Activated naive CD8-positive, alpha-beta T cell treated with anti-CD3 and anti-CD28 coated beads, Interleukin-2, amount 50 U/mL, for 24 hours (primary cell): ENCODE measurements around the gene PDGFB.

Experiments
- ATAC-seq: fragments of 150-1000 bp; cut with Tn5 transposase; one replicate; pipeline ENCODE4 v1.10.0; 2021
- DNase-seq: peaks from one replicate; pipeline ENCODE4 v3.0.0; 2021
- H3K27ac Mint-ChIP-seq: one replicate; pipeline ENCODE4 v1.8.0; 2021; ENCODE audit warnings: mild to moderate bottlenecking, mixed read lengths
- H3K27me3 Mint-ChIP-seq: one replicate; pipeline ENCODE4 v1.8.0; 2021; ENCODE audit warnings: mixed read lengths
- H3K36me3 Mint-ChIP-seq: one replicate; pipeline ENCODE4 v1.8.0; 2021; ENCODE audit warnings: low read depth, mixed read lengths
- H3K4me1 Mint-ChIP-seq: one replicate; pipeline ENCODE4 v1.8.0; 2021; ENCODE audit warnings: mixed read lengths
- H3K4me3 Mint-ChIP-seq: one replicate; pipeline ENCODE4 v1.8.0; 2021; ENCODE audit warnings: mild to moderate bottlenecking, moderate library complexity, mixed read lengths
- H3K9me3 Mint-ChIP-seq: one replicate; pipeline ENCODE4 v1.8.0; 2021; ENCODE audit warnings: mixed read lengths

The PDGFB gene

GRCh38 chr22:39282645-39283321 is 38.0 kb upstream of the PDGFB start:
- peaks cover 11% of the 10 kb centered on the region for H3K27me3 Mint-ChIP-seq
- H3K9me3 Mint-ChIP-seq, result no peaks in the 10 kb centered on the region
- H3K36me3 Mint-ChIP-seq, result peaks cover 2% of the 10 kb centered on the region
- peaks cover 3% of the 10 kb centered on the region for H3K4me1 Mint-ChIP-seq
- peak overlapping the region; percentile 27 for H3K27ac Mint-ChIP-seq
- DNase-seq (no peak), ATAC-seq (no peak)
- no peak overlapping the region for H3K4me3 Mint-ChIP-seq

GRCh38 chr22:39281126-39281525 is 36.3 kb upstream of the PDGFB start:
- H3K4me3 Mint-ChIP-seq, result no peak overlapping the region
- H3K4me1 Mint-ChIP-seq, result no peaks in the 10 kb centered on the region
- ATAC-seq, result no peak
- no peak for DNase-seq
- peaks cover 3% of the 10 kb centered on the region for H3K9me3 Mint-ChIP-seq
- H3K36me3 Mint-ChIP-seq, result peaks cover 2% of the 10 kb centered on the region
- H3K27ac Mint-ChIP-seq, result no peak overlapping the region
- peaks cover 18% of the 10 kb centered on the region for H3K27me3 Mint-ChIP-seq

GRCh38 chr22:39280250-39280649 is 35.5 kb upstream of the PDGFB start:
- H3K4me1 Mint-ChIP-seq, result no peaks in the 10 kb centered on the region
- H3K36me3 Mint-ChIP-seq, result no peaks in the 10 kb centered on the region
- no peak for ATAC-seq
- no peak overlapping the region for H3K4me3 Mint-ChIP-seq
- peaks cover 3% of the 10 kb centered on the region for H3K9me3 Mint-ChIP-seq
- no peak overlapping the region for H3K27ac Mint-ChIP-seq
- H3K27me3 Mint-ChIP-seq, result peaks cover 16% of the 10 kb centered on the region
- DNase-seq, result no peak

GRCh38 chr22:39279170-39279850 is 34.5 kb upstream of the PDGFB start:
- H3K27me3 Mint-ChIP-seq, result peaks cover 16% of the 10 kb centered on the region
- H3K4me1 Mint-ChIP-seq, result no peaks in the 10 kb centered on the region
- DNase-seq (no peak), ATAC-seq (no peak)
- H3K27ac Mint-ChIP-seq, result no peak overlapping the region
- no peak overlapping the region for H3K4me3 Mint-ChIP-seq
- H3K36me3 Mint-ChIP-seq, result no peaks in the 10 kb centered on the region
- peaks cover 3% of the 10 kb centered on the region for H3K9me3 Mint-ChIP-seq

- H3K4me3 Mint-ChIP-seq, result no peak overlapping the region
- ATAC-seq (no peak), DNase-seq (no peak)
- no peak overlapping the region for H3K27ac Mint-ChIP-seq
- peaks cover 16% of the 10 kb centered on the region for H3K27me3 Mint-ChIP-seq
- no peaks in the 10 kb centered on the region for H3K4me1 Mint-ChIP-seq
- H3K36me3 Mint-ChIP-seq, result no peaks in the 10 kb centered on the region
- H3K9me3 Mint-ChIP-seq, result peaks cover 3% of the 10 kb centered on the region
Measured at GRCh38 chr22:39278040-39278439, 33.3 kb upstream of the PDGFB start.

GRCh38 chr22:39277142-39277607 is 32.4 kb upstream of the PDGFB start:
- Mint-ChIP-seq H3K27me3 (peaks cover 16% of the 10 kb centered on the region), H3K9me3 (peaks cover 3% of the 10 kb centered on the region)
- no peak for ATAC-seq

GRCh38 chr22:39276440-39277141 is 31.8 kb upstream of the PDGFB start:
- Mint-ChIP-seq H3K4me3 (no peak overlapping the region), H3K9me3 (peaks cover 3% of the 10 kb centered on the region), H3K27me3 (peaks cover 16% of the 10 kb centered on the region), H3K27ac (no peak overlapping the region), H3K4me1 (no peaks in the 10 kb centered on the region), H3K36me3 (no peaks in the 10 kb centered on the region)
- DNase-seq, result no peak
- ATAC-seq, result no peak

More at GRCh38 chr22:39277142-39277607, 32.4 kb upstream of the PDGFB start:
- no peak for DNase-seq
- Mint-ChIP-seq H3K4me3 (no peak overlapping the region), H3K4me1 (no peaks in the 10 kb centered on the region), H3K36me3 (no peaks in the 10 kb centered on the region), H3K27ac (no peak overlapping the region)

- DNase-seq (no peak), ATAC-seq (no peak)
- peaks cover 3% of the 10 kb centered on the region for H3K9me3 Mint-ChIP-seq
- no peaks in the 10 kb centered on the region for H3K36me3 Mint-ChIP-seq
- peaks cover 16% of the 10 kb centered on the region for H3K27me3 Mint-ChIP-seq
- no peak overlapping the region for H3K27ac Mint-ChIP-seq
- H3K4me1 Mint-ChIP-seq, result no peaks in the 10 kb centered on the region
- no peak overlapping the region for H3K4me3 Mint-ChIP-seq
Measured at GRCh38 chr22:39275814-39276439, 31.1 kb upstream of the PDGFB start.

GRCh38 chr22:39273950-39274887 is 29.4 kb upstream of the PDGFB start:
- no peaks in the 10 kb centered on the region for H3K36me3 Mint-ChIP-seq

GRCh38 chr22:39270792-39271191 is 26.0 kb upstream of the PDGFB start:
- Mint-ChIP-seq H3K4me1 (peaks cover 16% of the 10 kb centered on the region), H3K4me3 (no peak overlapping the region), H3K36me3 (no peaks in the 10 kb centered on the region), H3K27ac (no peak overlapping the region), H3K27me3 (no peaks in the 10 kb centered on the region), H3K9me3 (no peaks in the 10 kb centered on the region)
- DNase-seq, result no peak
- ATAC-seq, result no peak

More at GRCh38 chr22:39273950-39274887, 29.4 kb upstream of the PDGFB start:
- DNase-seq, result no peak
- no peak overlapping the region for H3K4me3 Mint-ChIP-seq
- no peak overlapping the region for H3K27ac Mint-ChIP-seq
- H3K4me1 Mint-ChIP-seq, result no peaks in the 10 kb centered on the region
- peaks cover 9% of the 10 kb centered on the region for H3K27me3 Mint-ChIP-seq
- H3K9me3 Mint-ChIP-seq, result peaks cover 3% of the 10 kb centered on the region
- ATAC-seq, result no peak

GRCh38 chr22:39270280-39270679 is 25.5 kb upstream of the PDGFB start:
- ATAC-seq (no peak), DNase-seq (no peak)
- no peak overlapping the region for H3K27ac Mint-ChIP-seq
- no peaks in the 10 kb centered on the region for H3K27me3 Mint-ChIP-seq
- H3K4me1 Mint-ChIP-seq, result peaks cover 17% of the 10 kb centered on the region
- no peaks in the 10 kb centered on the region for H3K9me3 Mint-ChIP-seq
- no peak overlapping the region for H3K4me3 Mint-ChIP-seq
- no peaks in the 10 kb centered on the region for H3K36me3 Mint-ChIP-seq

- Mint-ChIP-seq H3K27ac (no peak overlapping the region), H3K4me1 (peaks cover 23% of the 10 kb centered on the region), H3K4me3 (no peak overlapping the region), H3K36me3 (no peaks in the 10 kb centered on the region), H3K27me3 (peaks cover 1% of the 10 kb centered on the region), H3K9me3 (no peaks in the 10 kb centered on the region)
- ATAC-seq (no peak), DNase-seq (no peak)
Measured at GRCh38 chr22:39269095-39269790, 24.5 kb upstream of the PDGFB start.

GRCh38 chr22:39268645-39269044 is 23.9 kb upstream of the PDGFB start:
- H3K9me3 Mint-ChIP-seq, result no peaks in the 10 kb centered on the region
- no peak overlapping the region for H3K4me3 Mint-ChIP-seq

More at GRCh38 chr22:39268645-39269044, 23.9 kb upstream of the PDGFB start:
- no peak for ATAC-seq
- DNase-seq, result no peak
- peaks cover 28% of the 10 kb centered on the region for H3K4me1 Mint-ChIP-seq
- H3K27ac Mint-ChIP-seq, result no peak overlapping the region
- H3K36me3 Mint-ChIP-seq, result no peaks in the 10 kb centered on the region
- H3K27me3 Mint-ChIP-seq, result peaks cover 1% of the 10 kb centered on the region
